Activated T-cell treated with anti-CD3 and anti-CD28 coated beads, Interleukin-2, amount 50 U/mL, for 48 hours (primary cell): Measurements from ENCODE around the gene PDE4D.
"Not testable (repeated sequence)": the region's sequence is repeated elsewhere in the genome, so short reads cannot be mapped to it uniquely, and the experiment has no call there.

Source experiments
- DNase-seq, 2 experiments: peaks; one replicate each; pipeline ENCODE4 v3.0.0-alpha.2; 2020

Gene PDE4D

DNA sequence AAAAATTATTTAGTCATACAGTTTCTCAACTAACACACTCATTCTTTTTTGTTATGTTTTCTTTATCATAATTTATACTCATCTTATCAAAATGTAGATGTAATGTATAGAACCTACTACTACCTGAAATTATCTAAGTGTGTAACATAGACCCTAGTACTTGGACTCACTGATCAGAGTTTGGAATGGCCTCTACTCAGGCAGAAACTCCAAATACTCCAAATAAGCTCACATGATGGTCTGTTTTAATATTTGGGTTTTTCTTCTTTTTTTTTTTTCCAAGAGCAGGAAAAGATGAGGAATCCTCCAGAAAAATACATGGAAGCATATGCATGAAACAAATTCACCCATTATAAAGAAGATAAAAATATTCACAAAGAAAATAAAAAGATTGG is 126.3 kb downstream of the PDE4D start:
- no peak for DNase-seq

DNA sequence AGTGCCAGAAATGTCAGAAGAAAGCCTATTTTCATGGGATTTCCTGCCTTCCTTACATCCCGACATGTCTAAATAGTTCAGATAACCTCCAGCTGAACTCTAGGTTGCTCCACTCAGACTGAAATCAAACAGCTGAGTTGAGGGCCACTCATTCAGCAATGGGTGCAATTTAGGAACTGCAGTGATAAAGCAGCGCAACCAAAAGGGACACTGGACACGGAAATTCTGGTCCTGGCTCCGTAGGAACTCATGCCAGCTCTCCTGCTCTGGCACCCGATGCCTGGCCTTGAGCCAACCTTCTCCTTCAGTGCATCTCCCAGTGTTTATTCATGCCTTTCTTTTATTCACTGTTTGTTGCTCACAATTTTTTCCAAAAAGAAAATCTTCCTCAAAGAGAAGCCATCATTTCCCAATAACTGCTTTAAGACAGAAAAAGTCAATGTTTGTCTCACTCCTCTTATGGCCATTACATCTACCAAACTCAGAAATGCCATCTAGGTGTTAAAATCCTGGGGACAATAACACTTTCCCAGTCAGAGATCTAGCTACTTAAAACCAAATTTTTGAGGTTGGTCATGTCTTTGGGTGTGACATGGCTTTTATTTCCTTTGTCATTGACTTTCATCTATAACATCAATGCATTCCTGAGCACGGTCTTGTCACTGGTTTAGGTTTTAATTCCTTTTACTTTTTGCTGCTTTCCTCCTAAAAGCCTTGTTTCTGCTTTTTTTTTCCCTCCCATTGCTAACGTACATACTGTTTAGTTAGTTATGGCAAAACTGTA is 126.9 kb downstream of the PDE4D start:
- no peak for DNase-seq

DNA sequence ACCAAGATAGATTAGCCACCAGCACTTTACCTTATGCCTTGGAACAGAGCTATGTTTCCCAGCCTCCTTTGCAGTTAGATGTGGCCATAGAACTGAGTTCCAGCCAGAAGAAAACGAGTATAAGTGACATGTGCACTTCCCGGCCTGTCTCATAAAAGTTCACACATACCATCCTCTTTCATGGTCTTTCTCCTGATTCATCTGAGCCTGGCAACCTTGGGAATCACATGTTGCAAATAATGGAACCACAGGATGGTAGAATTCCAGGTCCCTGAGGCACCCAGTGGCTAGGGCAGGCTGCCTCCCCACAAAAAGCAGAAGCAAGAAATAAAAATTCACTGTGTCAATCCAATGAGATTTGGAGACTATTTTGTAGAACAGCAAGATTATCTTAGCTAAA is 128.1 kb downstream of the PDE4D start:
- DNase-seq = no peak

DNA sequence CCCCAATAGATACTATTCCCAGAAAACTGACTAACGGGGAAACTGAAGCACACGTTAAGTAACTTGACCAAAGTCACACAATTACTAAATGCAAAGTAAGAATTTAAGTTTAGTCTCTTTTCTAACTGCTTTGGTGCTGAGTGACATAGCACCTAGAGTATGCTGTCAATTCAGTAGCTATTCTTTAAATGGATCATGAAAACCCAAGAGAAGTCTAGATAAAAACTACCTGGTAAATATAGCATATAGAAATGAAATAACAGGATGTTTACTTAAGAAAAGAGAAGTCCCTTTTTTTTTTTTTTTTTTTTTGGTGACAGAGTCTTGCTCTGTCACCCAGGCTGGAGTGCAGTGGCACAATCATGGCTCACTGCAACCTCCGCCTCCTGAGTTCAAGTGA is 129.2 kb downstream of the PDE4D start:
- no peak for DNase-seq

DNA sequence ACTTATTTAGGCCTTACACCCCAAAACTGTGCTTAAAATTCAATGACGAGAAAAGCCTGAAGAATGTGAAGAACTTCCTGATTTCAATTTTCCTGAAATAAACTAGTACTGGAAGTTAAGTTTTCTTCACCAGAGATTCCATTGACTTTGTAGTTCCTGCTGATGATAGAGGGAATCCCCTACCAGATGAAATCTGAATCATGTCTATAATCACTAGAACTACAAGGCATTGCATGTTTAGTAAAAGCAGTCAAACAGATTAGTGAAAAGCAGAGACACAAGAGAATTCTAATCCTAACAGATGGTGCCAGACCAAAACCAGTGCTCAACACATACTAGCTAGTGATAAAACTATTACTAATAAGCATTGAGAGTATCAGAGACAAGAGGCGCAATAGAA is 130.0 kb downstream of the PDE4D start:
- no peak for DNase-seq

DNA sequence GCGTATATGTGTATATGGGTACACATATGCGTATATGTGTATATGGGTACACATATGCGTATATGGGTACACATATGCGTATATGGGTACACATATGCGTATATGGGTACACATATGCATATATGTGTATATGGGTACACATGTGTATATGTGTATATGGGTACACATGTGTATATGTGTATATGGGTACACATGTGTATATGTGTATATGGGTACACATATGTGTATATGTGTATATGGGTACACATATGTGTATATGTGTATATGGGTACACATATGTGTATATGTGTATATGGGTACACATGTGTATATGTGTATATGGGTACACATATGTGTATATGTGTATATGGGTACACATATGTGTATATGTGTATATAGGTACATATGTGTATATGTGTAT is 131.3 kb downstream of the PDE4D start:
- DNase-seq = not testable (repeated sequence)

DNA sequence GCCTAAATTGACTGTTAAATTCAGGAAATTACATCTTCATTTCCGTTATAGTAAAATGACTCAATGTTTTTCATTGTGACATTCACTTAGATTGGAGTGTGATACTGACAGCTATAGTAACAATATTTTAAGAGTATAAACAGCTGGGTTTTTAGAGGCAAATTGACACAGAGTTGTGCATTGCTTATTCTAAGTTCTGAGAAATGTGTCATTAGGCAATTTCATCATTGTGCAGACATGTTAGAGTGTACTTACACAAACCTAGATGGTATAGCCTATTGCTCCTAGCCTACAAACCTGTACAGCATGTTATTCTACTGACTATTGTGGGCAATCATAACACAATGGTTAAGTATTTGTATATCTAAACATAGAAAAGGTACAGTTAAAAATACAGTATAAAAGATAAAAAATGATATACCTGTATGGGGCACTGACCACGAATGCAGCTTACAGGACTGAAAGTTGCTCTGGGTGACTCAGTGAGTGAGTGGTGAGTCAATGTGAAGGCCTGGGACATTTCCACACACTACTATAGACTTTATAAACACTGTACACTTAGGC is 132.7 kb downstream of the PDE4D start:
- DNase-seq = peak in 1 of 2 experiments; percentile 34

DNA sequence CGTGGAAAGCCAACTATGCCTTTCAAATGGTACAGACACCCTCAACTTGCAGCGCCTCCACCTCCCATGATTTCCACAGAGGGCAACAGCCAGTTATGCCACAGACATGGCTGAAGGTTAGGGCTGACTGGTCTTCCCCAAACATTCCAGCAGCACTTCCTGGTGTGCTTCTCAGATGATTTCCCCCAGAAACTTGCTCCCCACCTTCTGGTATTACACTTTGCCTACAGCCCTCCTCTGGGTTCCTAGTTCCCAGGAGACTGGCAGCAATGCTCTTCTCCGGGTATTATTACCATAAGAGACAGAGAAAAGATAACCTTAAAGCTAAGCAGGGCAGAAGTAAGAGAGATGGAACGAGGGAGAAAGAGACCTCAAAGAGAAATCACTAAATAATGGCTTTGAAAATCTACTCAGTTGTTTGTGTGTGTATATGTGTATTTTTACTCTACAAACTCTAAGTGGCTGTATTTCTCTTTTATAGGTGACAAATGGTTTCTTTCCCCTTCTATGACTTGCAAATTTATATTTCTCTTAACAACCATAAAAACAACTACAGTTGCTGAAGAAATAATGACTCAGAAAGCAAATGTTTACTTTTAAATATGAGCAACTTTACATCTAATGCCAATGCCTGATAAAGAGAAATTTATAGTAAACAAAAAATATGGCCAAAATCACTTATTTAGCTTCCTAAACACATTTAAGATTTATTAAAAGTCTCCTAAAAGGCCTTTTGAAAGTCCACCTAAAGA is 133.8 kb downstream of the PDE4D start:
- no peak for DNase-seq

DNA sequence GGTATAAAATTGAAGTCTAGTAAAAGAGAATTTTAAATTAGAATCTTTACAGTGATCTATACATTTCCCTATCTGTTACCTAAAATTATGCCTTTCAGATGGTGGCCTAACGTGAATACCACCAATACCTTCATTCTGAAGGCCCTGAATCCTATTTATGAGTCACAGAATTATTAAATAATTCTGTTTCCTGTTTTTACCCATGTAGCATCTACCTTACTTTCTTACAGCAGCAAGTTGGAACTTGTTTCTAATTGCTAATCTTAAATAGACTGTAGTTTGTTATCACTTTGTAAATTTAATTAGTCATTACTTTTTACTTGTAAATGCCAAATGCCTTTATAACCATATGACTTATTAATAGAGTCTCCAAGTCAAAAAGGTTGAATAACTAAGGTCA is 135.0 kb downstream of the PDE4D start:
- DNase-seq = no peak

DNA sequence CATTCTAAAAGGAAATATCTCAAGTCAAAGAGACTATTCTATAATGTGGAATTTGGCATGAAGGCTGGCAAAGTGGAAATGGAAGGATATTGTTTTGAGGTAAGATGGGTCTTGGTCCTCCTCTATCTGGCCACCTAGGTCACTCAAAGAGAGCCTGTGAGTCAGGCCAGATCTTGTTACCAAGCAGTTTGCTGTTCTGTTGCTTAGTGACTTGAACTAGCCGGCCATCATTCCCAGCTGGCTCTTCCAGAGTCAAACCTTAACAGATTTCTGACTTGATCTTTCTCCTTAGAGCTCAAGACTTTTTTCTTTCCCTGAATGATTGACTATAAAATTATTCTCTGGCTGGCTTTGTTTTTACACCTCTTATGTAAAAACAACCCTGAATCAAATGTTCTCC is 136.1 kb downstream of the PDE4D start:
- DNase-seq = no peak

DNA sequence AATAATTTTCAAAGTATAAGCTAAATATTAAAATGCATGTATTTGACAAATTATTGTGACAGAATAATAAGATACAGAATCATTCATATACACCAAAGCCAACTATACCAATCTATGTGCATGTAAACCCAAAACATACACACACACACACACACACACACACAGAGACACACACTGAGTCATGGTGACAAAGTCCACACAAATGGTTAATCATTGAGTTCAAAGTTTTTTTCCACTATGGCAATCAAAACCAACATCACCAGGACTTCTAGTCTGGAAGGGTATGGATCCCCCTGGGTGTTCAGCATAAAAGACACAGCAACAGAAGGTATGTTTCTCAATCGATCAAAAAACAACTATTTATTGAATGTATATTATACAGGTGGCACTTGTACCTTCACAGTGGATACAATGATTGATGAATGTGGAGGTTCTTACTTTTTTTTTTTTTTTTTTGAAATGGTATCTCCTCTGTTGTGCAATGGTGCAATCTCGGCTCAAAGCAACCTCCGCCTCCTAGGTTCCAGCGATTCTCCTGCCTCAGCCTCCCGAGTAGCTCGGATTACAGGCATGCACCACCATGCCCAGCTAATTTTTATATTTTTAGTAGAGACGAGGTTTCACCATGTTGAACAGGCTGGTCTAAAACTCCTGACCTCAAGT is 137.0 kb downstream of the PDE4D start:
- DNase-seq = no peak

DNA sequence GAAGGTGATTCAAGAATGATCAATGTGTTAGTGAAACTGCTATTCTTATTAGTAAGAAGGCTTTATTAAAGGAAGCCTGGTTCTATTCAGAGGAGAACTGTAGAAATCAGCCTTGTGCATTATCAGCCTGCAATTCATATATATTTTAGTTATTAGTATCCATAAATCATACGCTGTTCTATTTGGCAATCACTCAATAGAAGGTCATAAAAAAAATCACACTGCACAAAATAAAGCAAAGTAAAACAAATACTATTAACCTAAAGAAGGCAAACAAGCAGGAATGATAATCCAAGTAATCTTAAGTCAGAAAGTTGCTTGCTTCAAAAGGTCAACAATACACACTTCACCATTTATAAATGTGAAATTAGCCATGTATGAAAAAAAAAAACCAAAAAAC is 138.1 kb downstream of the PDE4D start:
- no peak for DNase-seq

DNA sequence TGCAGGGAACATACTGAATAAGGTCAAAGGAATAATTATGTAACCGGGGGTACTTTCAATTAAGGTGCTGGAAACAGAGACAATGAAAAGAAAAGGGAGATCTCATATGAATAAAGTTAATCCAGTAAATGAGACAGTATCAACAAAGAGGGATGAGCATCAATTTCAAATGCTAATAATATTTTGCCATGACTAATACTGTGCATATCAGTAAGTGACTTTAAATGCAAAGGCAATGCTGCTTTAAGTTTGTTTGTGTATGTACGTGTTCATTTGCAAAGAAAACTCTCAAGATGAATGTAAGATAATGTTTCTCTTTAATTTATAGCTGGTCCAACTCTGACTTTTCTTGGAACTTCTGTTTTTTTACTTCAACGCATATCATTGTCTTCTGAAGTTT is 139.9 kb downstream of the PDE4D start:
- DNase-seq = no peak

DNA sequence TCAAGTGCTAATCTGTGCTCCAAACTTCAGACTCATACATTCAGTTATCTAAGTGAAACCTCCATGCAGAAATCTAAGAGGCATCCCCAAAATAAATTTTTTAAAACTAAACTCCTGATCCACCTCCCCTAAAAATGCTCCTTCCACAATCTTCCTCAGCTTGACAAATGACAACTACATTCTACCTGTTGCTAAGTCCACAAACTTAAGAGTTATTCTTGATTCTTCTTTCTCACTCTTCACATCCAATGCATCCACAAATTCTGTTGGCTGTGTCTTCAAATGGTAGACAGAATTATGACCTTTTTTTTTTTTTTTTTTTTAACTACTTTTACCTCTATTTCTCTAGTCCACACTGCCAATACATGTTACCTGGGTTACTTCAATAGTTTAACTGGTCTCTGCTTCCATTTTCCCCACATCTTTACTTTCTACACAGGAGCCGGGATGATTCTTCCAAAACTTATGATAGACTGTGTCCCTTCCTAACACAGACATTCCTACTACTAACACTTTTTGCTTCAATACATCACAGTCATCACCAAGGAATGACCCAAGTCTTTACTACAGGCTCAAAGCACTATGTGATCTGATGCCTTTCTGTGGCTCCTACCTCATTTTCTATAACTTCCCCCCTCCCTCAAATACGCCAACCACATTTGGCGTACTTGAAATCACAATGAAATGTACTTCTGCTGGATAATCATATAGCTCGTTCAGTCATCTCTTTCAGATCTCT is 143.6 kb downstream of the PDE4D start:
- DNase-seq = no peak

DNA sequence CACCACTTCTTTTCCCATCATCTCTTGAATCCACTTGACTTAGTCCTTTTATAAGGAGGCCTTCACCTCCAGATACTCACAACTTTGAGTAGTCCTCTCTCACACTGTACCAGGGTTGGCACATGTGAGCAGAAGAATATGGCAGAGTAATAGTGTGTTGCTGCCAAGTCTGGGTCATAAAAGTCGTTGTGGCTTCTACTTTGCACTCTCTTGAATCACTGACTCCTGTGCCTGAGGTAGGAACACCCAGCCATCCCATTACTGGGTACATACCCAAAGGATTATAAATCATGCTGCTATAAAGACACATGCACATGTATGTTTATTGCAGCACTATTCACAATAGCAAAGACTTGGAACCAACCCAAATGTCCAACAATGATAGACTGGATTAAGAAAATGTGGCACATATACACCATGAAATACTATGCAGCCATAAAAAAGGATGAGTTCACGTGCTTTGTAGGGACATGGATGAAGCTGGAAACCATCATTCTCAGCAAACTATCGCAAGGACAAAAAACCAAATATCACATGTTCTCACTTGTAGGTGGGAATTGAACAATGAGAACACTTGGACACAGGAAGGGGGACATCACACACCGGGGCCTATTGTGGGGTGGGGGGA is 145.4 kb downstream of the PDE4D start:
- not testable (repeated sequence) for DNase-seq

DNA sequence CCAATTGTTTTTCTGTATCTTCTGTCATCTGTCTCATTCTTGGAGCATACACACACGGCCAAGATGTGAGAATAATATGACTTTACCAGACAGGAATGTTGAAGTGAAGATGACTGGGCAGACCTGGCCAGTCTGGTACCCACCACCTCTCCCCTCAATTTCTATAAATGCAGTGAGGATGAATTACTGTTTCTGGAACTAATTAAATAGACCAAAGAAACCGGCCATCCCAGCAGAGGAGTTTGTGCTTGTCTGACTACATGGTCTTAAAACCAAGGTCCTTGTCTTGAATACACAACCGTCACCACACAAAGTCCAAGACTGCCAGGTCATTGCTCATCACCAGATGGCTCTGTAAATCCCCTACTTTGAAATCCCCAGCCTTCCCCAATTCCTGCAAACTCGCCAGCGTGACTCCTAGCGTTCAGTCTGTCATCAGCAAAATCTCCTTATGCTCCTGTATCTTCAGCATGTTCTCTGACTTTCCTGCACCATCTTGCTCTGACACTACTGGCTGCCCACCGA is 147.2 kb downstream of the PDE4D start:
- DNase-seq = no peak

DNA sequence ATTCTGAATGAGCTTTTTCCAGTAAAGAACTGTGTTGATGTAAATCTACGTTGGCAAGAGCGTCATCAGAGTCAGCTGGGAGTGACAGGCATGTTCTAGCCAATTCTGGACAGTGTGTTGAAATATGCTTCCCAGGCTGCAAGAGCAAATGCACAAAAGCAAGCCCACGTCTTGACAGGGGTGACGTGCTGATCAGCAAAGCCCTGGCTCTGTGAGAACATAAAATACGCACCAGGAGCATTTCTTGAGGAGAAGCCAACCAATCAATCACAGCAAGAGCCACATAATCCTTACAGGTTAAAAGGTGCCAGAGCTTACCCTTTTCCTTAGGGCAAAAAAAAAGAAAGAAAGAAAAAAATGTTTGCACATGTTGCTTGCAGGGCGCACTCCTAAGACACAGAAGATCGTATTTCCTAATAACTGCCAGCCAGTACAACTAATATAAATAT is 148.1 kb downstream of the PDE4D start:
- no peak for DNase-seq

DNA sequence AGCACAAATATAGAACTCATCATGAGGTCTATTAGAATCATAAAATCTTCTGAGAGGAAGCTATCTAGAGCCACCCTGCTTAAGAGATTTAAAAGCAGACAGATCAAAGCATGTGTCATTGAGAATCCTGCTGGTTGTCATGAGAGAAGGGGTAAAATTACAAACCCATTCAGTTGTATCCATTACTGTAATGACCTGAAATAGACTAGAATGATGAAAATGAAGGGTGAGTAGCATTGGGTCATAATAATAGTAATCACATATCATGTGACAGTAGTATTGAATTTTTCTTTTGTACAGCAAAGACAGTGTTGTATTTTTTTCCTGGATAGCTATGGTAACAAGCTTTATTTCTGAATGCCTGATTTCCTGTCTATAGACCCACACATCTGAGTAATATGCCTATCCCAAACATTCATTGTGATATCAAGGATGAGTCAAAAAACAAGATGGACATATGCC is 149.0 kb downstream of the PDE4D start:
- DNase-seq = no peak

DNA sequence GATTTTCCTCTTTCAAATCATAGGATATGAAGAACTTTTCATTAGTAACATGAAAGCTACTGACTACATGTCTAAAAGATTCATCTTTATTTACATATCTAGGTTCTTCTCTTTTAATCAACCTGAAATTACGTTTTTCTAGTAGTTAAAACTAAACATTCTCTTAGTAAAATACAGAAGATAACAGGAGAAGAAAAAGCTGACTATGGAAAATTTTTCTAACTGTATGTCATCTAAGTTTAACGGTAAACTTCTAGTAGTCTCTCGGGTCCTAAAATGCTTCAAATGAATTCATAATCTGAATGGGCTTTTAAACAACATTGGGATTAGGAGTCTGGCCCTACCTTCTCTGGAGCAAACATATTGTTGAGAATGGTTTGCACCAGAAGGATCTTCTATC is 151.9 kb downstream of the PDE4D start:
- DNase-seq = no peak

DNA sequence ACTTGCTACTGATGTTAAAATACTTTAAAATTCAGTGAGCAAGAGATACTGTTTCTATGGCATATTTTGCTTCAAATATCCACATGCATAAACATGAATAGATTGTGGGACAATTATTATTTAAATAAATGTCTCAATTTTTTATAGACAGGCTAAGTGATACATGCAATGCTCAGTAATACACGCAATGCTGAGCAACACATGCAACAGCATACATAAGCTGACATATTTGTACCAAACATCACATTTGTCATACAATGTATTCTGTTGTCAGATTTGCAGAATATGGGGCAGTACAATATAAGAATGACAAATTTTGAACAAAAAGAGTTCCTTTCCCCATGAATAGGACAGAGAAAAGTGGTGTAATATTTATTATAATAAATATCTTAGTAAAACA is 155.5 kb downstream of the PDE4D start:
- DNase-seq = no peak

DNA sequence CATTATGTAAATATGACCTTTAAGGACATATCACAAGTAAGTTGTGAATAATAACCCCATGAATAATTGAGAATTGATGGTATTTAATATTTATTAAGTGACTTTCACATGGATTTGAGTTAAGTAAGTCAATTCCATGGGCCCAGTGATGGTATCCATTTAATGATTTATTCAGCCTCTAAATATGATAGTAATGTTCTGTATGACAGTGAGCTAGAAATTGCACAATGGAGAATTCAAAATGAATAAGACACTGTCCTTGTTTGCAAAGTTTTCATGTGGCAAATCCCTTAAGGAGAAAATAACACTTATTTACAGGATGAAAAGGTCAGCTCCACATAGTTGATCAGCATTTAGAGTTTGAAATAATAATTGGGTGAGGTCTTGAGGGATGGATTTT is 160.7 kb downstream of the PDE4D start:
- no peak for DNase-seq

DNA sequence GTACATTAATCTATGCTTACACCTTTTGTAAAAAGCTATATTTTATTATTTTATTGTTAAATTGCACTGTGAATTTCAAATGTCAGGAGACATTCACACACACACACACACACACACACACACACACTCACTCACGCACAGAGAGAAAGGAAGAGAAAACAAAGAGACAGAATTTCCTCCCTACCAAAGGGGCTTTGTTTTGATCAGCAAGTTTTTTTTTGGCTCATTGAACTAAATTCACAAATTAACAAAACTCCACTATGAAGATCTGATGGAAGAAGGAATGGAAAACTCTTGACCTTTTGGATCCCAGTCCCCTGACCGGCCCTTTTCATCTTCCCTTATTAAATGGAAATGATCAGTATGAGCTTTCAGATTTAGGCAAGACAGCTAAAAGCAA is 161.2 kb downstream of the PDE4D start:
- no peak for DNase-seq
